Measurements from ENCODE around the gene BAX. TPM values are rescaled to one million over a fixed set of nuclear protein-coding genes. Genes with fewer than 3 reads are reported as not detected.
A peak's percentile ranks its signal among the peaks of the same experiment; 100 is the strongest.

BAX gene
- total and polyA plus RNA-seq, 9 of the 15 experiments (the other 6 are each of a cell fraction or from before 2014, with no cell fraction given): 3.2 to 95.4 (median 44.5) TPM

DNA sequence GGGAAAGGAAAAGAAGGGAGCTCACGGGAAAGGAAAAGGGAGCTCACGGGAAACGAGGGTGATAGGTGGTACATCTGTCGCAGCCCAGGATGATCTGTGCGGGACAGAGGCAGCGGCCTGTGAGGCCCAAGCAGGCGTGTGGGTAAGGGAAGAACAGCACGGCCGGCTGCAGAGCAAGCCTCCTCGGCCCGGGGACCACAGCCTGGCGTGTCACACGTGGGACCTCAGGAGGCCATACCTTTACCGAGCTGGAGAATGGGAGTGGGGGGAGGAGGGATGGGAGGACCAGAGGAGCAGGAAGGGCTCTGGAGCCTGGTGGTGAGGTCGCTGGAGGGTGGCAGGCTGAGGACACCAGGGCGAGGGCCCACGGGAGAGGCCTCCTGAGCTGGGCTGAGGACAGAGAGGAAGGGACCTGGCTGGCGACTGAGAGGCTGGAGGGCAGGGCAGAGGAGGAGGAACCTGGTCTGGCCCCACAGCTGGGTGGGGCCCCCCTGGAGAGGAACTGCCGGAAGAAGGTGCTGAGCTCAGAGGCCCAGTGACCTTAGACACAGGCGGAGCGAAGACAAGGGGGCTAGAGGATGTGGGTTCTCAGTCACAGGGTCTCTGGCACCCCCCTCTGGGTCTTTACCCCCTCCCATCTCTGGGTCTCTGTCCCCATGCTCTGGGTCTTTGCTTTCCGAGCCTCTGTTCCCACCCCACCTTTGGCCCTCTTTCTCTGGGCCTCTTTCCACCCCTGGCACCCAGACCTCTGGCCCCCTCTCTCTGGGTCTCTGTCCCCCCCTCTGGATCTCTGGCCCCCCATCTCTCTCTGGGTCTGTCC is 7.6 kb downstream of the BAX start (continued):
- no peak for TF ChIP-seq ZNF146 (CRISPR knock-in tag; IDR thresholded peaks at IDR 0.05; ENCODE audit: unreplicated experiment)
- peak; percentile 89 for TF ChIP-seq RBFOX2 (IDR thresholded peaks at IDR 0.05; ENCODE audit: low read depth, low read length)
- no peak for TF ChIP-seq ZNF274 (IDR thresholded peaks at IDR 0.05; ENCODE audit: borderline replicate concordance, low read depth, low read length)
- TF ChIP-seq, protein P1, sequence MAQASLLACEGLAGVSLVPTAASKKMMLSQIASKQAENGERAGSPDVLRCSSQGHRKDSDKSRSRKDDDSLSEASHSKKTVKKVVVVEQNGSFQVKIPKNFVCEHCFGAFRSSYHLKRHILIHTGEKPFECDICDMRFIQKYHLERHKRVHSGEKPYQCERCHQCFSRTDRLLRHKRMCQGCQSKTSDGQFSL (CRISPR knock-in tag; IDR thresholded peaks at IDR 0.05): peak; percentile 69; the same call in 1 of the 2 replicates
- TF ChIP-seq, protein P1 (tag; IDR thresholded peaks at IDR 0.05): no peak; a peak in 1 of 4 replicates
- TF ChIP-seq TEAD2 (tag; IDR thresholded peaks at IDR 0.05): no peak
- peak in 1 of 2 experiments; percentile 27; a peak in 1 of 4 replicates for TF ChIP-seq NRF1 (conservative IDR thresholded peaks at IDR 0.05 in 1 of 2, IDR thresholded peaks at IDR 0.05 in 1 of 2)
- TF ChIP-seq, protein P2, sequence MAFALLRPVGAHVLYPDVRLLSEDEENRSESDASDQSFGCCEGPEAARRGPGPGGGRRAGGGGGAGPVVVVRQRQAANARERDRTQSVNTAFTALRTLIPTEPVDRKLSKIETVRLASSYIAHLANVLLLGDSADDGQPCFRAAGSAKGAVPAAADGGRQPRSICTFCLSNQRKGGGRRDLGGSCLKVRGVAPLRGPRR (CRISPR knock-in tag; IDR thresholded peaks at IDR 0.05): 0 out of 2 replicates have a peak, but pooled peaks have one; percentile 8
- TF ChIP-seq MAFF (IDR thresholded peaks at IDR 0.05; ENCODE audit: low read length): no peak
- peak; percentile 31; the same call in 1 of the 2 replicates for TF ChIP-seq POLR2H (tag; IDR thresholded peaks at IDR 0.05; ENCODE audit: low read depth)
- TF ChIP-seq GABPB1 (CRISPR knock-in tag; IDR thresholded peaks at IDR 0.05): peak; percentile 45; the same call in 1 of the 2 replicates
- TF ChIP-seq ZNF143 (CRISPR knock-in tag; IDR thresholded peaks at IDR 0.05): peak; percentile 33; the same call in 1 of the 2 replicates
- no peak for TF ChIP-seq ZNF165 (CRISPR knock-in tag; IDR thresholded peaks at IDR 0.05; ENCODE audit: borderline replicate concordance)
- no peak for TF ChIP-seq SAFB (IDR thresholded peaks at IDR 0.05; ENCODE audit: borderline replicate concordance, low read depth, low read length)
- no peak for TF ChIP-seq ATF1 (CRISPR knock-in tag; IDR thresholded peaks at IDR 0.05)
- peak; percentile 39 for TF ChIP-seq ATF1 (tag; IDR thresholded peaks at IDR 0.05)
- TF ChIP-seq, protein P3, sequence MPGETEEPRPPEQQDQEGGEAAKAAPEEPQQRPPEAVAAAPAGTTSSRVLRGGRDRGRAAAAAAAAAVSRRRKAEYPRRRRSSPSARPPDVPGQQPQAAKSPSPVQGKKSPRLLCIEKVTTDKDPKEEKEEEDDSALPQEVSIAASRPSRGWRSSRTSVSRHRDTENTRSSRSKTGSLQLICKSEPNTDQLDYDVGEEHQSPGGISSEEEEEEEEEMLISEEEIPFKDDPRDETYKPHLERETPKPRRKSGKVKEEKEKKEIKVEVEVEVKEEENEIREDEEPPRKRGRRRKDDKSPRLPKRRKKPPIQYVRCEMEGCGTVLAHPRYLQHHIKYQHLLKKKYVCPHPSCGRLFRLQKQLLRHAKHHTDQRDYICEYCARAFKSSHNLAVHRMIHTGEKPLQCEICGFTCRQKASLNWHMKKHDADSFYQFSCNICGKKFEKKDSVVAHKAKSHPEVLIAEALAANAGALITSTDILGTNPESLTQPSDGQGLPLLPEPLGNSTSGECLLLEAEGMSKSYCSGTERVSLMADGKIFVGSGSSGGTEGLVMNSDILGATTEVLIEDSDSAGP (CRISPR knock-in tag; IDR thresholded peaks at IDR 0.05): no peak
- TF ChIP-seq ELF1 (tag; IDR thresholded peaks at IDR 0.05): peak; percentile 72
- peak; percentile 37; the same call in 1 of the 2 replicates for TF ChIP-seq BCOR (IDR thresholded peaks at IDR 0.05)
- peak; percentile 100 for TF ChIP-seq ZNF263 (CRISPR knock-in tag; IDR thresholded peaks at IDR 0.05; ENCODE audit: borderline replicate concordance)
- no peak; a peak in 1 of 3 replicates for TF ChIP-seq CBX3 (IDR thresholded peaks at IDR 0.05; ENCODE audit: borderline replicate concordance in 1 of 2, low read length in 2 of 2)
- 0 out of 2 replicates have a peak, but pooled peaks have one; percentile 37 for TF ChIP-seq FOXP1 (CRISPR knock-in tag; IDR thresholded peaks at IDR 0.05)
- TF ChIP-seq ARID1B (IDR thresholded peaks at IDR 0.05): peak; percentile 57
- TF ChIP-seq RAD21 (CRISPR knock-in tag; conservative IDR thresholded peaks at IDR 0.05 in 1 of 2, IDR thresholded peaks at IDR 0.05 in 1 of 2): peak; percentile 8 to 25; a peak in 1 of 4 replicates
- TF ChIP-seq MTA3 (IDR thresholded peaks at IDR 0.05; ENCODE audit: borderline replicate concordance): peak; percentile 94; the same call in 1 of the 2 replicates
- 0 out of 2 replicates have a peak, but pooled peaks have one; percentile 48 for TF ChIP-seq SMARCA5 (IDR thresholded peaks at IDR 0.05)
- TF ChIP-seq U2AF2 (optimal IDR thresholded peaks at IDR 0.05; ENCODE audit: low read depth, low read length): no peak
